NCI-H526 treated with DMSO at 0.1 percent for 48 hours (cell line): ENCODE data around the gene VTI1A.
"Not testable (repeated sequence)": the region's sequence is repeated elsewhere in the genome, so short reads cannot be mapped to it uniquely, and the experiment has no call there.

Source experiments
- DNase-seq: peaks from one replicate; lab custom pipeline; 2025; lab: John Stamatoyannopoulos, UW

VTI1A gene

GRCh38 chr10:112722758-112723157 is 275.7 kb downstream of the VTI1A start:
- DNase-seq: no peak

- no peak for DNase-seq
Measured at GRCh38 chr10:112723876-112724275, 276.9 kb downstream of the VTI1A start.

- no peak for DNase-seq
Measured at GRCh38 chr10:112724404-112724991, 277.5 kb downstream of the VTI1A start.

GRCh38 chr10:112728118-112728883 is 281.3 kb downstream of the VTI1A start:
- DNase-seq: no peak

- DNase-seq: no peak
Measured at GRCh38 chr10:112728997-112729396, 282.0 kb downstream of the VTI1A start.

- not testable (repeated sequence) for DNase-seq
Measured at GRCh38 chr10:112731450-112731849, 284.4 kb downstream of the VTI1A start.

- DNase-seq: peak; percentile 77
Measured at GRCh38 chr10:112732277-112732921, 285.4 kb downstream of the VTI1A start.

- DNase-seq: no peak
Measured at GRCh38 chr10:112735041-112735695, 288.2 kb downstream of the VTI1A start.

- DNase-seq: no peak
Measured at GRCh38 chr10:112738606-112739591, 291.9 kb downstream of the VTI1A start.

- no peak for DNase-seq
Measured at GRCh38 chr10:112739592-112740353, 292.8 kb downstream of the VTI1A start.

GRCh38 chr10:112741830-112742402 is 294.9 kb downstream of the VTI1A start:
- no peak for DNase-seq

- no peak for DNase-seq
Measured at GRCh38 chr10:112744181-112745096, 297.4 kb downstream of the VTI1A start.

- DNase-seq: no peak
Measured at GRCh38 chr10:112746329-112746728, 299.3 kb downstream of the VTI1A start.

- no peak for DNase-seq
Measured at GRCh38 chr10:112750427-112751167, 303.6 kb downstream of the VTI1A start.

GRCh38 chr10:112751651-112752050 is 304.6 kb downstream of the VTI1A start:
- no peak for DNase-seq

GRCh38 chr10:112752288-112752687 is 305.3 kb downstream of the VTI1A start:
- DNase-seq: no peak

GRCh38 chr10:112753961-112754411 is 307.0 kb downstream of the VTI1A start:
- DNase-seq: no peak

- no peak for DNase-seq
Measured at GRCh38 chr10:112755446-112756234, 308.6 kb downstream of the VTI1A start.
